Right ventricle myocardium superior (tissue), 1 donor: ENCODE results near the gene MRS2. TPM values are rescaled to one million over a fixed set of nuclear protein-coding genes. Genes with fewer than 3 reads are reported as not detected.

Source experiments
- ATAC-seq: fragments of 200-7000 bp; cut with Tn5 transposase; one replicate; pipeline ENCODE4 v1.9.1; 2020; ENCODE audit warnings: mild to moderate bottlenecking; ENCODE audit not compliant: poor library complexity
- DNase-seq: peaks from one replicate; pipeline ENCODE4 v3.0.0-alpha.2; 2020
- intact Hi-C: fragments of 100-400 bp; cut with DNase I; formaldehyde crosslinking; loops from one replicate; pipeline ENCODE4 v1.11.2; 2022
- total RNA-seq: library from RNA; stranded (reverse); fragmentation: NEBNext Ultra II Directional; extraction: Animal tissue kit (Norgen Biotek cat#: 25700); gene quantifications from one replicate; pipeline ENCODE4 v1.2.1, GENCODE V29; 2021
- donor health status: DM: no; HTN: yes; CAD: no; lungs with severe emphysema.

MRS2 gene
- total RNA-seq, 1 donor from 2014 or later: 43.8 TPM

- intact Hi-C loops: no loop called here
- ATAC-seq (peak; percentile 22), DNase-seq (no peak)
Measured at GRCh38 chr6:24451581-24452388, 49.0 kb downstream of the MRS2 start.

GRCh38 chr6:24453921-24454320, 51.2 kb downstream of the MRS2 start:
- intact Hi-C loops: no loop called here
- no peak for DNase-seq
- ATAC-seq: no peak

GRCh38 chr6:24454452-24454851, 51.7 kb downstream of the MRS2 start:
- no peak for DNase-seq
- ATAC-seq: no peak
- intact Hi-C loops: no loop called here

DNA sequence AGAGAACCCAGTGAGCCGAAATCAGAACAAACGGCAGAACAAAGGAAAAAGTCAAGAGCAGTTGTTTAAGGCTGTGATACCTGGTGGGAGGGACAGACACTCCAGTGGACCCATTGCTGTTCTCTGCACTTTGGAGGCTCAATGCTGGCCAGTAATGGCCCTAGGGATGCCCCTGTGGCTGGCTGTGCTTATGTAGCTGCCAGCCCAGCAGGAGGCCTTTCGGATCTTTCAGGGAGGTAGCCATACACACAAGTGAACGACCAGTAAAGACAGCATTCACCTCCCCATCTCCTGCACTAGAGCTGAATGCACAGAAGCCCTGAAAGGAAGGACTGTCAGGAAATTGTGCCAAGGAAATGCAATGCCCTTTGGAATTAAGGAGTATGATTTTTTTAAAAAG, 52.3 kb downstream of the MRS2 start:
- no peak for DNase-seq
- intact Hi-C loops: no loop called here
- ATAC-seq: no peak

DNA sequence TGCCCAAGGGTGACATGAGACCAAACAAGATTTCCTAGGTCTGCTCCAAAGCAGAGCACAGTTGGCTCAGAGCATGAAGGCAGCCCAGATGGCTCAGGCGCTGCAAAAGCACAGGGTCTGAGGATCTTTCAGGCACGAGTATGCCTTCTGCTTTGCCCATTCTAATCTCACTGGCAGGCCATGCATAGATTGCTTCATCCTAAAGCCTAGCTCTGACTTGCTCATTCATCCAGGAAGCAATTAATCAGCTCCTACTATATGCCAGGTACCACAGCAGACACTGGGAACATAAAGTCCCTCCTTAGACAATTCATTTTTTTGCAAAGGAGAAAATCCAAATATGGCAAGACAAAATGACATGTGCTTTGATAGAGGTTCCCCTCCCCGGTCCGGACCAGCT, 55.4 kb downstream of the MRS2 start:
- intact Hi-C loops: no loop called here
- ATAC-seq: no peak
- no peak for DNase-seq

DNA sequence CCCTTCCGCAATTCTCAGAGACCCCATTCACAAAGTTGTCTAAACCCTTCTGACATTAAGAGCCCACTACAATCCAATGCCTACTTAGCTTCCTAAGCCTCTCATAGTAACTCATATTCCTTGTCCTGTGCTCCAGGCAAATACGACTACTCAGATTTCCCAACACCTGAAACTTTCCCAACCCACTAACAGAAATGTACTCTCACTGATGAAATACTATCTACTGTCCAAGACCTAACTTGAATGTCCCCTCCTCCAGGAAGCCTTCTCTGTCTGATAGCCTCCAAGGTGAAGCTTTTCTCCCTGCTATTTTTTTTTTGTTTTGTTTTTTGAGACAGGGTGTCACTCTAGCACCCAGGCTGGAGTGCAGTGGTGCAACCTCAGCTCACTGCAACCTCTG, 56.2 kb downstream of the MRS2 start:
- DNase-seq (no peak), ATAC-seq (no peak)
- intact Hi-C loops: no loop called here

GRCh38 chr6:24460966-24461365, 58.2 kb downstream of the MRS2 start:
- DNase-seq: no peak
- intact Hi-C loops: no loop called here
- no peak for ATAC-seq

GRCh38 chr6:24464253-24465038, 61.7 kb downstream of the MRS2 start:
- intact Hi-C loops: no loop called here
- ATAC-seq (no peak), DNase-seq (no peak)

DNA sequence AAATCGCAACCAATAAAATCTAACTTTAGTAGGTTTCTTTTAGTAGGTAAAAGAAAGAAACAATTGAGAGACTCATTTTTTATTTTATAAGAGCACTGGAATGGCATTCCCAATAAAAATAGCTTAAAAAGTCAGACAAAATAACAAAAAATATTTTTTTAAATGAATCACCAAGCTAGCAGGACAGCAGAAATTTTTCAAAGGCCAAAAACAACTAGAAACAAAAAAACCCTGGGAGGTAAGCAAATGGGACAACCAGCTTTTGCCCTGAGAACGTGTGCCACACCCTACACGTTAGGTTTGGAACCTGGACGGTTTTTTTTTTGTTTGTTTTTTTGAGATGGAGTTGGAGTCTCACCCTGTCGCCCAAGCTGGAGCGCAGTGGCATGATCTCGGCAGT, 67.1 kb downstream of the MRS2 start:
- ATAC-seq (no peak), DNase-seq (no peak)
- intact Hi-C loops: no loop called here

- ATAC-seq (no peak), DNase-seq (no peak)
- intact Hi-C loops: no loop called here
Measured at GRCh38 chr6:24472181-24472580, 69.4 kb downstream of the MRS2 start.

Other genes with a start within 250 kb of the MRS2 start
- gene DCDC2, start 44.9 kb upstream of the MRS2 start, total RNA-seq: not detected
- 1.0 TPM for gene GPLD1, start 86.6 kb downstream of the MRS2 start, total RNA-seq
- gene ALDH5A1, start 92.0 kb downstream of the MRS2 start, total RNA-seq: 23.3 TPM
- not detected for gene KIAA0319, start 243.3 kb downstream of the MRS2 start, total RNA-seq